ENCODE measurements around the gene AARS2. TPM values are rescaled to one million over a fixed set of nuclear protein-coding genes. Genes with fewer than 3 reads are reported as not detected.

AARS2 gene
- total and polyA plus RNA-seq, 2 of the 8 experiments (the other 6 are each of a cell fraction or from before 2014, with no cell fraction given): 8.6 to 20.4 TPM

GRCh38 chr6:44261581-44261980 is 51.6 kb downstream of the AARS2 start:
- FAIRE-seq: no peak
- 96% methylated on average over 8 of the region's 8 CpGs; no CpG with 5 or more reads in 1 of the 2 experiments for WGBS, 2 experiments (ENCODE audit: extremely low coverage in 1 of 2, insufficient coverage in 1 of 2, insufficient read length in 1 of 2, insufficient replicate concordance in 2 of 2, low coverage in 1 of 2, low lambda C conversion rate in 2 of 2, missing lambda C conversion rate in 1 of 2)
- peaks cover 0 to 11% of the 10 kb centered on the region in 2 experiments; a peak in 1 of 4 replicates for H3K79me2 ChIP-seq (ENCODE audit: control insufficient read depth in 1 of 2, insufficient read depth in 2 of 2, low read length in 2 of 2)
- TF ChIP-seq ASH2L (IDR thresholded peaks at IDR 0.05; ENCODE audit: low read length) (no peak), ZNF274 (IDR thresholded peaks at IDR 0.05; ENCODE audit: borderline replicate concordance, extremely low read depth, low read length) (no peak), CBX5 (IDR thresholded peaks at IDR 0.05; ENCODE audit: low read depth, low read length) (no peak), MAX (IDR thresholded peaks at IDR 0.05) (no peak), MAFK (IDR thresholded peaks at IDR 0.05; ENCODE audit: low read depth, low read length) (no peak), CTBP2 (IDR thresholded peaks at IDR 0.05; ENCODE audit: borderline replicate concordance, insufficient read depth, insufficient read length, low read length) (no peak), E2F6 (IDR thresholded peaks at IDR 0.05) (no peak), ATF2 (IDR thresholded peaks at IDR 0.05; ENCODE audit: low read length) (no peak), RBBP5 (IDR thresholded peaks at IDR 0.05; ENCODE audit: borderline replicate concordance, low read depth, low read length) (no peak), CREB1 (IDR thresholded peaks at IDR 0.05) (no peak)

More at GRCh38 chr6:44261581-44261980, 51.6 kb downstream of the AARS2 start:
- H3K9ac ChIP-seq (replicated peaks in 1 of 4; ENCODE audit: extremely low read depth in 1 of 4, low read depth in 3 of 4, low read length in 3 of 4): no peak overlapping the region; a peak in 1 of 7 replicates
- H2BK120ac ChIP-seq (replicated peaks; ENCODE audit: low read depth, low read length): no peak overlapping the region
- H2AFZ ChIP-seq (ENCODE audit: low read length): no peak overlapping the region
- no peaks in the 10 kb centered on the region; a peak in 1 of 7 replicates for H3K27me3 ChIP-seq (replicated peaks in 1 of 4; ENCODE audit: control insufficient read depth in 3 of 4, extremely low read depth in 1 of 4, insufficient read depth in 3 of 4, low read length in 3 of 4)
- no peak overlapping the region for H3K27ac ChIP-seq (ENCODE audit: low read depth, low read length)
- no peak overlapping the region for H3K23ac ChIP-seq (ENCODE audit: insufficient read length)
- H2BK20ac ChIP-seq (ENCODE audit: low read length): no peak overlapping the region
- H4K91ac ChIP-seq (replicated peaks; ENCODE audit: insufficient read length, low read length): no peak overlapping the region
- H3K14ac ChIP-seq (ENCODE audit: insufficient read length): no peak overlapping the region
- no peak for DNase-seq (ENCODE audit: low read depth in 1 of 2, low spot score in 2 of 2)
- H3K23me2 ChIP-seq (ENCODE audit: low read depth, low read length): peaks cover 12% of the 10 kb centered on the region
- peaks cover 3 to 10% (median 7%) of the 10 kb centered on the region in 4 experiments; a peak in 4 of 8 replicates for H3K36me3 ChIP-seq (ENCODE audit: control insufficient read depth in 2 of 4, insufficient read depth in 4 of 4, low read length in 3 of 4)
- H3K56ac ChIP-seq (replicated peaks; ENCODE audit: insufficient read length, low read depth, low read length): no peak overlapping the region
- H3K4ac ChIP-seq (replicated peaks; ENCODE audit: insufficient read length, low read depth, low read length): no peak overlapping the region
- H4K20me1 ChIP-seq (replicated peaks in 1 of 2; ENCODE audit: control insufficient read depth in 1 of 2, insufficient read depth in 2 of 2, low read length in 2 of 2): peaks cover 1 to 5% of the 10 kb centered on the region in 2 experiments
- no peaks in the 10 kb centered on the region for H3K9me3 ChIP-seq (ENCODE audit: insufficient read depth in 2 of 2, low read depth in 1 of 2, low read length in 1 of 2)
- no peak overlapping the region for H2BK5ac ChIP-seq (ENCODE audit: low read depth, low read length)
- H2AK5ac ChIP-seq (ENCODE audit: low read depth, low read length): no peak overlapping the region
- H4K5ac ChIP-seq (ENCODE audit: insufficient read length, low read depth, low read length): no peak overlapping the region
- CTCF ChIA-PET (ENCODE audit: partially characterized antibody): interaction anchor here (0.6 to 19.0 kb wide), 13 partner anchors 8 to 165 kb away, joined by 3 to 330 read pairs (median 4); partner anchors contain the start of genes AARS2 and HSP90AB1
- no peak overlapping the region for H4K8ac ChIP-seq (ENCODE audit: extremely low read depth, insufficient read depth, low read length)
- H3K4me2 ChIP-seq (ENCODE audit: insufficient read depth in 1 of 2, low read depth in 2 of 2, low read length in 2 of 2): no peak overlapping the region
- H3K18ac ChIP-seq (ENCODE audit: extremely low read depth, low read length): no peak overlapping the region
- H2BK12ac ChIP-seq (ENCODE audit: low read depth, low read length): no peak overlapping the region
- H2BK15ac ChIP-seq (ENCODE audit: low read length): no peak overlapping the region
- POLR2A ChIA-PET (ENCODE audit: partially characterized antibody): interaction anchor here (0.6 to 15.1 kb wide), 7 partner anchors 8 to 675 kb away, joined by 3 to 581 read pairs (median 5); partner anchors contain the start of genes HSP90AB1, SLC35B2 and TMEM151B
- H3K4me3 ChIP-seq (ENCODE audit: extremely low read depth in 1 of 4, insufficient read depth in 2 of 4, low read depth in 3 of 4, low read length in 4 of 4): no peak overlapping the region
- peaks cover 6 to 35% (median 16%) of the 10 kb centered on the region in 4 experiments for H3K4me1 ChIP-seq (replicated peaks in 1 of 4; ENCODE audit: control insufficient read depth in 3 of 4, insufficient read depth in 4 of 4, low read length in 3 of 4)
- peaks cover 7% of the 10 kb centered on the region; the same call in 1 of the 2 replicates for H3K79me1 ChIP-seq (ENCODE audit: low read depth, low read length)
